Erythroblast (primary cell): ENCODE data around the gene NT5M.

Source experiments
- GATA1 ChIP-seq: IDR thresholded peaks from 2 replicates; pipeline ENCODE4 v1.6.1; 2011; ENCODE audit warnings: low read depth, mild to moderate bottlenecking, control low read depth, low read length, moderate library complexity
- POLR2A ChIP-seq: IDR thresholded peaks from 2 replicates; pipeline ENCODE4 v1.6.1; 2011; ENCODE audit warnings: mild to moderate bottlenecking, low read length

DNA sequence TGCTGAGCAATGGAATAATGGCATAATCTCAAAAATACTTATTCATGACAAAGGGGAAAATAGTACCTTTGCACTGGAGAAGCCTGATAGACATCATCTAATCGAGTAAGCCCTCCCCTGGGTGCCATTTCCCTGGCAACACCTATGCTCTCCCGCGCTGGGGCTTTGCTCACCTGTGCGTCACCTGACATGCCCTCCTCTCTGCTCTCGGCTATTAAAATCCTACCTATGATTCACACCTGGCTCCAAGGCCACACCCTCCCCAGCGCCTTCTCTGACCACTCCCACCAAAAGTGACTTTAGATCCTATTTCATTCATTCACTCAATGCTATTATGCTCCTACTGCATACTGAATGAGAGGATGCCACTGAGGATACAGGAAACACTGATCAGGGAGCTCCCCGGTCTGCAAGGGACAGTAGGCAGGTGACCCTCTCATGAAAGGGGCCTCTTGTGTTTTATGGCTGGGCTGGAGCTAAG, 83.9 kb downstream of the NT5M start:
- no peak for TF ChIP-seq POLR2A
- no peak for TF ChIP-seq GATA1
